Measurements from ENCODE around the gene AP1S1.

The AP1S1 gene

DNA sequence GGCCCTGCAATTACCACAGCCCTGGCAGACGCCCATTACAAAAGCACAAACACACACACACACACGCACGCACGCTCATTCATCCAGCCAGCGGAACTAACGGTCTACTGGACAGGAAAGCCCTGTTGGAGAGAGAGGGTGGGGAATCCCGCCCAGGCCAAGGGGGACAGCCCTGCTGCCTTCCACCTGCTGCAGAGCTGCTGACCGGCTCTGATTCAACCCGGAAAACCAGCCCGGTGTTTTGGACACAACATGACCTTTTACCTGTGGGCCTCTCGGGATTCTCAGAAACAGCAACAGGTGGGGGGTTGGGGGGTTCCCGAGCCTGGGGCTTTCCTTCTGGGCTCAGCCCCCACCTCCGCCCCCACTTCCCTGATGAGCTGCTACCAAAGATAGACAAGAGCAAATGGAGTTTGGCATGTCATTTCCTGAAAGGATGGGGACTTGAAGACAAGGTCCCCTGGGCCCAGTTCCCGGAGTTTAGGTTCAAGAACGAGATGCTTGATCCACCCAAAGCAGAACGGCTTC lies 45.9 kb upstream of the AP1S1 start:
- H3K36me3 ChIP-seq (replicated peaks; ENCODE audit: insufficient read depth, low read length), result no peaks in the 10 kb centered on the region
- H2AFZ ChIP-seq (ENCODE audit: low read length), result no peak overlapping the region
- peaks cover 75% of the 10 kb centered on the region for H3K27me3 ChIP-seq (replicated peaks; ENCODE audit: insufficient read depth, low read length)
- no peak overlapping the region for H3K9ac ChIP-seq (ENCODE audit: low read length)
- H3K4me2 ChIP-seq (ENCODE audit: low read depth, low read length), result no peak overlapping the region
- no peaks in the 10 kb centered on the region for H3K79me2 ChIP-seq (ENCODE audit: low read length)
- H3K9me3 ChIP-seq (replicated peaks; ENCODE audit: insufficient read depth, low read length), result no peaks in the 10 kb centered on the region
- H4K20me1 ChIP-seq (ENCODE audit: insufficient read depth, low read length), result no peaks in the 10 kb centered on the region
- TF ChIP-seq EZH2phosphoT487 (IDR thresholded peaks at IDR 0.05; ENCODE audit: low read length) (no peak), CTCF (IDR thresholded peaks at IDR 0.05; ENCODE audit: low read length) (no peak), EZH2 (optimal IDR thresholded peaks at IDR 0.05; ENCODE audit: low read depth, low read length) (no peak)
- no peak overlapping the region for H3K27ac ChIP-seq (ENCODE audit: low read length)
- H3K9me2 ChIP-seq (replicated peaks; ENCODE audit: insufficient read depth, low read length), result no peaks in the 10 kb centered on the region
- H3F3A ChIP-seq (ENCODE audit: insufficient read depth, low read length), result no peaks in the 10 kb centered on the region
- DNase-seq, result no peak
- no peak overlapping the region for H3K4me3 ChIP-seq (ENCODE audit: low read length)
- no peaks in the 10 kb centered on the region for H3K4me1 ChIP-seq (ENCODE audit: low read length)

DNA sequence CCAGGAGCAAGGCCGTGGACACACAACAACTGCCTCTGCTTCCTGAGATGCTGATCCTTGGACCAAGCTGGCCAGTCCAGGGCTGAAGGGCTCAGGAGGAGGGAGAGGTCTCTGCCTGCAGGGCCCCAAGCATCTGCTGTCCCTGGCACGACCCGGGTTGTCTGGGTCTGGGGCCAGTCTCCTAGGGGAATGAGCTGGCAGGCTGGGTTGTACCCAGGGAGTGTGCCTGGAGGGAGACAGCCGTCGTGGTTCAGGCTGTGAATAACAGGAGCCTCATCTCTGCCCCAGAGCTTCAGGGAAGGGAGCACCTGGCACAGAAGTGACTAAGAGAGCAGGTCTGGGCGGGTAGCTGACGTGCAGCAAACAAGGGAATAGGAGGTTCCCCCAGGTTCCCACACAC lies 45.3 kb upstream of the AP1S1 start:
- Histone ChIP-seq H3K4me2 (ENCODE audit: low read depth, low read length) (no peak overlapping the region), H3F3A (ENCODE audit: insufficient read depth, low read length) (no peaks in the 10 kb centered on the region), H3K27me3 (replicated peaks; ENCODE audit: insufficient read depth, low read length) (peaks cover 75% of the 10 kb centered on the region), H3K9ac (ENCODE audit: low read length) (no peak overlapping the region), H3K9me3 (replicated peaks; ENCODE audit: insufficient read depth, low read length) (no peaks in the 10 kb centered on the region), H3K27ac (ENCODE audit: low read length) (no peak overlapping the region), H3K36me3 (replicated peaks; ENCODE audit: insufficient read depth, low read length) (no peaks in the 10 kb centered on the region), H3K9me2 (replicated peaks; ENCODE audit: insufficient read depth, low read length) (no peaks in the 10 kb centered on the region), H3K4me3 (ENCODE audit: low read length) (no peak overlapping the region), H3K79me2 (ENCODE audit: low read length) (no peaks in the 10 kb centered on the region), H3K4me1 (ENCODE audit: low read length) (no peaks in the 10 kb centered on the region), H2AFZ (ENCODE audit: low read length) (no peak overlapping the region), H4K20me1 (ENCODE audit: insufficient read depth, low read length) (no peaks in the 10 kb centered on the region)
- no peak for DNase-seq
- TF ChIP-seq EZH2phosphoT487 (IDR thresholded peaks at IDR 0.05; ENCODE audit: low read length), result no peak
- TF ChIP-seq CTCF (IDR thresholded peaks at IDR 0.05; ENCODE audit: low read length), result no peak
- TF ChIP-seq EZH2 (optimal IDR thresholded peaks at IDR 0.05; ENCODE audit: low read depth, low read length), result no peak

DNA sequence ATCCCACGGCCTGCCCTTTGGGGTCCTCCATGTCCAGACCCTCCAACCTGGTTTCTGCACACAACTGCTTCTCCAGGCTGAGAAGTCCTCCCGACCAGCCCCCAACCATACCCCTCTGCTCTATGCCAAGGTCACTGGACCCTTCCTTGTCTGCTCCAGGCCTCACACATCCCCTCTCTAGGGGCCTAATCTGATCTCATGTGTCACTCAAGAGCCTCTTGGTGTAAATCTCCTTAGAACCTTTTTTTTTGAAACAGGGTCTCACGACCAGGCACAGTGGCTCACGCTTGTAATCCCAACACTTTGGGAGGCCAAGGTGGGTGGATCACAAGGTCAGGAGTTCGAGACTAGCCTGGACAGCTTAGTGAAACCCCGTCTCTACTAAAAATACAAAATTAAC lies 44.9 kb upstream of the AP1S1 start:
- Histone ChIP-seq H3K27ac (ENCODE audit: low read length) (no peak overlapping the region), H3K4me2 (ENCODE audit: low read depth, low read length) (no peak overlapping the region)

More for the DNA sequence above, 44.9 kb upstream of the AP1S1 start:
- H3K9me2 ChIP-seq (replicated peaks; ENCODE audit: insufficient read depth, low read length), result no peaks in the 10 kb centered on the region
- H3K79me2 ChIP-seq (ENCODE audit: low read length), result no peaks in the 10 kb centered on the region
- no peak overlapping the region for H2AFZ ChIP-seq (ENCODE audit: low read length)
- no peak for DNase-seq
- TF ChIP-seq EZH2 (optimal IDR thresholded peaks at IDR 0.05; ENCODE audit: low read depth, low read length) (no peak), CTCF (IDR thresholded peaks at IDR 0.05; ENCODE audit: low read length) (no peak), EZH2phosphoT487 (IDR thresholded peaks at IDR 0.05; ENCODE audit: low read length) (no peak)
- H3K4me3 ChIP-seq (ENCODE audit: low read length), result no peak overlapping the region
- H3K9ac ChIP-seq (ENCODE audit: low read length), result no peak overlapping the region
- H3K36me3 ChIP-seq (replicated peaks; ENCODE audit: insufficient read depth, low read length), result no peaks in the 10 kb centered on the region
- no peaks in the 10 kb centered on the region for H3F3A ChIP-seq (ENCODE audit: insufficient read depth, low read length)
- H3K27me3 ChIP-seq (replicated peaks; ENCODE audit: insufficient read depth, low read length), result peaks cover 75% of the 10 kb centered on the region
- H4K20me1 ChIP-seq (ENCODE audit: insufficient read depth, low read length), result no peaks in the 10 kb centered on the region
- H3K4me1 ChIP-seq (ENCODE audit: low read length), result no peaks in the 10 kb centered on the region
- no peaks in the 10 kb centered on the region for H3K9me3 ChIP-seq (replicated peaks; ENCODE audit: insufficient read depth, low read length)
